ENCODE measurements around the gene NUCKS1.

DNA sequence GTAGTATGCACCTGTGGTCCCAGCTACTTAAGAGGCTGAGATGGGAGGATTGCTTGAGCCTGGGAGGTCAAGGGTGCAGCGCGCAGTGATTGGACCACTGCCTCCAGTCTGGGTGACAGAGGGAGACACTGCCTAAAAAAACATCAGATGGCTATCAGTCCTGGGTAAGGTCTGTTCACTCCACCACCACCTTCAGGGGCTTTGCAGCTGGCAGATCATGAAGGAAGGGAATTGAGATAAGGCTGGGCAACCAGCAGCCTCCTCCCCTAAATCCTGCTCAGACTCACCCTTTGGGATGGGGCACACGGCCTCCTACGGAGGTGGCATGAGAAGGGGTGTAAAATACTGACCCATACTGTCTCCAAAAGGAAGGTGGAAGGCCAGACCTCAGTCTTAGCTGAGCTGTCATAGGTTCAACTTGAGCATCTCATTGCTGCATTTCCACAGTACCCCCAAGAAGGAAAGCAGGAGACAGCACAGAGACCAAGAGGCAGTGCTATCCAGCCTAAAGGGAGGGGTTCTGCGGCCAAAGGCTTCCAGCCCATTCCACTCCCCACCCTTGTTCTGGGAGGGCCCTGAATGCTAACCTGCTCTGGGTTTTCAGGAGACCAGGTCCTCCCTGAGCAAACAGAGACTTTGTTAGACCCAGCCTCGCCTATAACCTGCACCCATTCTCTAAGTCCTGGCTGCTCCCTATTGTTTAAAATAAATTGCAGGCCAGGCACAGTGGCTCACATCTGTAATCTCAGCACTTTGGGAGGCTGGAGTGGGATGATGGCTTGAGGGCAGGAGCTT lies 83.4 kb downstream of the NUCKS1 start:
- TF ChIP-seq, protein P1, sequence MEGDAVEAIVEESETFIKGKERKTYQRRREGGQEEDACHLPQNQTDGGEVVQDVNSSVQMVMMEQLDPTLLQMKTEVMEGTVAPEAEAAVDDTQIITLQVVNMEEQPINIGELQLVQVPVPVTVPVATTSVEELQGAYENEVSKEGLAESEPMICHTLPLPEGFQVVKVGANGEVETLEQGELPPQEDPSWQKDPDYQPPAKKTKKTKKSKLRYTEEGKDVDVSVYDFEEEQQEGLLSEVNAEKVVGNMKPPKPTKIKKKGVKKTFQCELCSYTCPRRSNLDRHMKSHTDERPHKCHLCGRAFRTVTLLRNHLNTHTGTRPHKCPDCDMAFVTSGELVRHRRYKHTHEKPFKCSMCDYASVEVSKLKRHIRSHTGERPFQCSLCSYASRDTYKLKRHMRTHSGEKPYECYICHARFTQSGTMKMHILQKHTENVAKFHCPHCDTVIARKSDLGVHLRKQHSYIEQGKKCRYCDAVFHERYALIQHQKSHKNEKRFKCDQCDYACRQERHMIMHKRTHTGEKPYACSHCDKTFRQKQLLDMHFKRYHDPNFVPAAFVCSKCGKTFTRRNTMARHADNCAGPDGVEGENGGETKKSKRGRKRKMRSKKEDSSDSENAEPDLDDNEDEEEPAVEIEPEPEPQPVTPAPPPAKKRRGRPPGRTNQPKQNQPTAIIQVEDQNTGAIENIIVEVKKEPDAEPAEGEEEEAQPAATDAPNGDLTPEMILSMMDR (IDR thresholded peaks at IDR 0.05), result no peak
- no peak for TF ChIP-seq POLR2AphosphoS5 (IDR thresholded peaks at IDR 0.05; ENCODE audit: low read depth, low read length)
